WTC11 (cell line): Measurements from ENCODE around the gene CNTNAP2. TPM values are rescaled to one million over a fixed set of nuclear protein-coding genes. Genes with fewer than 3 reads are reported as not detected.

Experiments used
- ATAC-seq: fragments of 200-7000 bp; cut with Tn5 transposase; 2 replicates; pipeline ENCODE4 v1.10.0; 2021; ENCODE audit warnings: mild to moderate bottlenecking, moderate library complexity
- CTCF ChIA-PET: fragments of 300-600 bp; sonication (Branson Sonifier 250); formaldehyde crosslinking; loops from one replicate; lab custom pipeline; 2021; ENCODE audit warnings: antibody characterized with exemption; lab: Charles Lee
- POLR2A ChIA-PET: fragments of 350-600 bp; sonication (Branson Sonifier 250); formaldehyde crosslinking; loops from one replicate; lab custom pipeline; 2021; ENCODE audit warnings: antibody characterized with exemption; lab: Charles Lee
- DNase-seq: peaks from one replicate; pipeline ENCODE4 v3.0.0; 2021; ENCODE audit warnings: low spot score
- H3K27ac Mint-ChIP-seq: 2 replicates; pipeline ENCODE4 v1.8.0; 2021; ENCODE audit warnings: mixed read lengths
- H3K27me3 Mint-ChIP-seq: 2 replicates; pipeline ENCODE4 v1.8.0; 2021; ENCODE audit warnings: low read depth, mild to moderate bottlenecking, moderate library complexity, mixed read lengths
- H3K36me3 Mint-ChIP-seq: 2 replicates; pipeline ENCODE4 v1.8.0; 2021; ENCODE audit warnings: mixed read lengths
- H3K4me1 Mint-ChIP-seq: 2 replicates; pipeline ENCODE4 v1.8.0; 2022; ENCODE audit warnings: mixed read lengths
- H3K4me3 Mint-ChIP-seq: 2 replicates; pipeline ENCODE4 v1.8.0; 2021; ENCODE audit warnings: mild to moderate bottlenecking, moderate library complexity, mixed read lengths
- H3K9me3 Mint-ChIP-seq: 2 replicates; pipeline ENCODE4 v1.8.0; 2021; ENCODE audit warnings: mixed read lengths
- ATF1 ChIP-seq: sonication (generic); formaldehyde crosslinking; IDR thresholded peaks from 2 replicates; pipeline ENCODE4 v1.8.1; 2023; ENCODE audit warnings: mild to moderate bottlenecking, moderate library complexity, missing genetic modification reagents
- EMX1 ChIP-seq: fragments of 250-450 bp; sonication (Bioruptor Pico); IDR thresholded peaks from 2 replicates; pipeline ENCODE4 v1.8.0; 2021; ENCODE audit warnings: mild to moderate bottlenecking
- GABPB1 ChIP-seq: sonication (generic); formaldehyde crosslinking; IDR thresholded peaks from 2 replicates; pipeline ENCODE4 v1.8.1; 2023; ENCODE audit warnings: mild to moderate bottlenecking, missing genetic modification reagents
- IRF1 ChIP-seq: sonication (generic); formaldehyde crosslinking; IDR thresholded peaks from 2 replicates; pipeline ENCODE4 v1.8.0; 2023; ENCODE audit warnings: missing genetic modification reagents
- JUN ChIP-seq: sonication (generic); formaldehyde crosslinking; IDR thresholded peaks from 2 replicates; pipeline ENCODE4 v1.8.0; 2023; ENCODE audit warnings: mild to moderate bottlenecking, missing genetic modification reagents
- MLX ChIP-seq: sonication (generic); formaldehyde crosslinking; IDR thresholded peaks from 2 replicates; pipeline ENCODE4 v1.8.1; 2023; ENCODE audit warnings: mild to moderate bottlenecking, missing genetic modification reagents, moderate library complexity
- NR3C1 ChIP-seq: sonication (generic); formaldehyde crosslinking; conservative IDR thresholded peaks from 2 replicates; pipeline ENCODE4 v1.8.1; 2023; ENCODE audit warnings: low read depth, mild to moderate bottlenecking, missing genetic modification reagents
- SMAD3 ChIP-seq: sonication (generic); formaldehyde crosslinking; IDR thresholded peaks from 2 replicates; pipeline ENCODE4 v1.8.0; 2022; ENCODE audit warnings: missing genetic modification reagents, mild to moderate bottlenecking, borderline replicate concordance
- TEAD4 ChIP-seq: sonication (generic); formaldehyde crosslinking; IDR thresholded peaks from 2 replicates; pipeline ENCODE4 v1.8.0; 2022; ENCODE audit warnings: mild to moderate bottlenecking, missing genetic modification reagents
- ZNF138 ChIP-seq: sonication (generic); formaldehyde crosslinking; conservative IDR thresholded peaks from 2 replicates; pipeline ENCODE4 v1.8.1; 2022; ENCODE audit warnings: mild to moderate bottlenecking, moderate library complexity, missing genetic modification reagents
- ZNF281 ChIP-seq: sonication (generic); formaldehyde crosslinking; IDR thresholded peaks from 2 replicates; pipeline ENCODE4 v1.8.0; 2023; ENCODE audit warnings: mild to moderate bottlenecking, missing genetic modification reagents
- ZNF416 ChIP-seq: fragments of 250-450 bp; sonication (Bioruptor Pico); IDR thresholded peaks from 2 replicates; pipeline ENCODE4 v1.9.0; 2021; ENCODE audit warnings: mild to moderate bottlenecking, inconsistent platforms
- total RNA-seq: library from RNA; stranded (reverse); gene quantifications from 3 replicates; pipeline ENCODE4 v1.2.3, GENCODE V29; 2021
- TF ChIP-seq, protein P1 (sequence below): sonication (generic); formaldehyde crosslinking; IDR thresholded peaks from 2 replicates; pipeline ENCODE4 v1.8.0; 2022; ENCODE audit warnings: missing genetic modification reagents
- TF ChIP-seq, protein P2 (sequence below): sonication (generic); formaldehyde crosslinking; IDR thresholded peaks from 2 replicates; pipeline ENCODE4 v1.8.1; 2022; ENCODE audit warnings: low read depth, mild to moderate bottlenecking, moderate library complexity, missing genetic modification reagents, borderline replicate concordance
- TF ChIP-seq, protein P3 (sequence below): sonication (generic); formaldehyde crosslinking; conservative IDR thresholded peaks from 2 replicates; pipeline ENCODE4 v1.8.1; 2022; ENCODE audit warnings: mild to moderate bottlenecking, missing genetic modification reagents
- TF ChIP-seq, protein P4 (sequence below): sonication (generic); formaldehyde crosslinking; IDR thresholded peaks from 2 replicates; pipeline ENCODE4 v1.8.1; 2023; ENCODE audit warnings: mild to moderate bottlenecking, moderate library complexity, missing genetic modification reagents

CNTNAP2 gene
- total RNA-seq, 1 experiment from 2014 or later, result 63.8 TPM

DNA sequence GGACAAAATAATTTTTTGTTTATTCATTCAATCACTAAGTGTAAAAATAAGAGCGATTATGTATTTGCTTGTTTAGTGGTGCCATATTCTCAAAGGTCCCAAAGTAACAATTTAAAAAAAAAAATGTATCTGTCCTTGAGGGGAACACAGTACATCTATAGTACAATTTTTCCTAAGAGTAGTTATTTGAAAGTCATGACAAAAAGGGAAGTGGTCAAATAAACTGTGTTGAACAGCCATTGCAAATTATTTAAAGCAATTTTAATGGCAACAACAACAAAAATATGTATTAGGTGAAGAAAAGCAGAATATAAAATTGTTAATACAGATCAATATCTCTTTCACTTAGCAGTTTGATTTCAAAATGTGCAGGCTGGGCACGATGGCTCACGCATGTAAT is 943.5 kb downstream of the CNTNAP2 start (continued):
- TF ChIP-seq, protein P1, sequence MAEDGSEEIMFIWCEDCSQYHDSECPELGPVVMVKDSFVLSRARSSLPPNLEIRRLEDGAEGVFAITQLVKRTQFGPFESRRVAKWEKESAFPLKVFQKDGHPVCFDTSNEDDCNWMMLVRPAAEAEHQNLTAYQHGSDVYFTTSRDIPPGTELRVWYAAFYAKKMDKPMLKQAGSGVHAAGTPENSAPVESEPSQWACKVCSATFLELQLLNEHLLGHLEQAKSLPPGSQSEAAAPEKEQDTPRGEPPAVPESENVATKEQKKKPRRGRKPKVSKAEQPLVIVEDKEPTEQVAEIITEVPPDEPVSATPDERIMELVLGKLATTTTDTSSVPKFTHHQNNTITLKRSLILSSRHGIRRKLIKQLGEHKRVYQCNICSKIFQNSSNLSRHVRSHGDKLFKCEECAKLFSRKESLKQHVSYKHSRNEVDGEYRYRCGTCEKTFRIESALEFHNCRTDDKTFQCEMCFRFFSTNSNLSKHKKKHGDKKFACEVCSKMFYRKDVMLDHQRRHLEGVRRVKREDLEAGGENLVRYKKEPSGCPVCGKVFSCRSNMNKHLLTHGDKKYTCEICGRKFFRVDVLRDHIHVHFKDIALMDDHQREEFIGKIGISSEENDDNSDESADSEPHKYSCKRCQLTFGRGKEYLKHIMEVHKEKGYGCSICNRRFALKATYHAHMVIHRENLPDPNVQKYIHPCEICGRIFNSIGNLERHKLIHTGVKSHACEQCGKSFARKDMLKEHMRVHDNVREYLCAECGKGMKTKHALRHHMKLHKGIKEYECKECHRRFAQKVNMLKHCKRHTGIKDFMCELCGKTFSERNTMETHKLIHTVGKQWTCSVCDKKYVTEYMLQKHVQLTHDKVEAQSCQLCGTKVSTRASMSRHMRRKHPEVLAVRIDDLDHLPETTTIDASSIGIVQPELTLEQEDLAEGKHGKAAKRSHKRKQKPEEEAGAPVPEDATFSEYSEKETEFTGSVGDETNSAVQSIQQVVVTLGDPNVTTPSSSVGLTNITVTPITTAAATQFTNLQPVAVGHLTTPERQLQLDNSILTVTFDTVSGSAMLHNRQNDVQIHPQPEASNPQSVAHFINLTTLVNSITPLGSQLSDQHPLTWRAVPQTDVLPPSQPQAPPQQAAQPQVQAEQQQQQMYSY (CRISPR knock-in tag), result no peak
- TF ChIP-seq, protein P2, sequence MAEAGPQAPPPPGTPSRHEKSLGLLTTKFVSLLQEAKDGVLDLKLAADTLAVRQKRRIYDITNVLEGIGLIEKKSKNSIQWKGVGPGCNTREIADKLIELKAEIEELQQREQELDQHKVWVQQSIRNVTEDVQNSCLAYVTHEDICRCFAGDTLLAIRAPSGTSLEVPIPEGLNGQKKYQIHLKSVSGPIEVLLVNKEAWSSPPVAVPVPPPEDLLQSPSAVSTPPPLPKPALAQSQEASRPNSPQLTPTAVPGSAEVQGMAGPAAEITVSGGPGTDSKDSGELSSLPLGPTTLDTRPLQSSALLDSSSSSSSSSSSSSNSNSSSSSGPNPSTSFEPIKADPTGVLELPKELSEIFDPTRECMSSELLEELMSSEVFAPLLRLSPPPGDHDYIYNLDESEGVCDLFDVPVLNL (CRISPR knock-in tag), result no peak
- no peak for TF ChIP-seq MLX (CRISPR knock-in tag)
- no peak for TF ChIP-seq IRF1 (CRISPR knock-in tag)
- no peak for TF ChIP-seq ATF1 (CRISPR knock-in tag)
- TF ChIP-seq, protein P3, sequence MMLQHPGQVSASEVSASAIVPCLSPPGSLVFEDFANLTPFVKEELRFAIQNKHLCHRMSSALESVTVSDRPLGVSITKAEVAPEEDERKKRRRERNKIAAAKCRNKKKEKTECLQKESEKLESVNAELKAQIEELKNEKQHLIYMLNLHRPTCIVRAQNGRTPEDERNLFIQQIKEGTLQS, result no peak
- TF ChIP-seq ZNF281 (CRISPR knock-in tag), result no peak
- TF ChIP-seq NR3C1 (CRISPR knock-in tag), result no peak
- TF ChIP-seq GABPB1 (CRISPR knock-in tag), result no peak
- no peak for TF ChIP-seq TEAD4 (CRISPR knock-in tag)
- TF ChIP-seq, all 79 proteins: peak for 0

DNA sequence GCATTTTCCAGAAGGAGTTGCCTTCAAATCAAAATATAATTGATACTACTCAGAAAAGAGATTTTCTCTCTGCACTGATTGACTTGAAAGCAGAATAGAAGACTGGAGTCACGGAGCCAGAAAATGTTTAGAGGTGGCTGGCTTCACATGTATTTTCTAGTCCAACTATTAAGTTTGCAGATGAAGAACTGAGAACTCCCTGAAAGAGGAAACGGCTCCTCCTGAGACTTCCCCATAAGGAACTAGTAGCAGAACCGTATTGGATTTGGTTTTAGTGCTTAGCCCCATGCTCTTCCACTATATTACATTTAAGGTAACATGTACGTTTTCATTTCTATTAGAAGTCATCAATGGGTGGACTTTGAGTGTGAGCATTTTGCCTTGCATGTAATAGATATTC is 946.3 kb downstream of the CNTNAP2 start:
- POLR2A ChIA-PET, result no interaction called here
- DNase-seq, result no peak
- Mint-ChIP-seq H3K27me3 (no peaks in the 10 kb centered on the region), H3K27ac (no peak overlapping the region), H3K4me3 (no peak overlapping the region), H3K9me3 (peaks cover 3% of the 10 kb centered on the region), H3K4me1 (no peaks in the 10 kb centered on the region), H3K36me3 (no peaks in the 10 kb centered on the region)
- ATAC-seq, result no peak
- TF ChIP-seq JUN (no peak), SMAD3 (no peak), ZNF138 (CRISPR knock-in tag) (no peak), ZNF416 (CRISPR knock-in tag) (no peak), EMX1 (CRISPR knock-in tag) (no peak)
- TF ChIP-seq, protein P4, sequence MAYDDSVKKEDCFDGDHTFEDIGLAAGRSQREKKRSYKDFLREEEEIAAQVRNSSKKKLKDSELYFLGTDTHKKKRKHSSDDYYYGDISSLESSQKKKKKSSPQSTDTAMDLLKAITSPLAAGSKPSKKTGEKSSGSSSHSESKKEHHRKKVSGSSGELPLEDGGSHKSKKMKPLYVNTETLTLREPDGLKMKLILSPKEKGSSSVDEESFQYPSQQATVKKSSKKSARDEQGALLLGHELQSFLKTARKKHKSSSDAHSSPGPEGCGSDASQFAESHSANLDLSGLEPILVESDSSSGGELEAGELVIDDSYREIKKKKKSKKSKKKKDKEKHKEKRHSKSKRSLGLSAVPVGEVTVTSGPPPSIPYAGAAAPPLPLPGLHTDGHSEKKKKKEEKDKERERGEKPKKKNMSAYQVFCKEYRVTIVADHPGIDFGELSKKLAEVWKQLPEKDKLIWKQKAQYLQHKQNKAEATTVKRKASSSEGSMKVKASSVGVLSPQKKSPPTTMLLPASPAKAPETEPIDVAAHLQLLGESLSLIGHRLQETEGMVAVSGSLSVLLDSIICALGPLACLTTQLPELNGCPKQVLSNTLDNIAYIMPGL (CRISPR knock-in tag), result no peak
- CTCF ChIA-PET, result no interaction called here
